Measurements from ENCODE around the gene YBX2.
A peak's percentile ranks its signal among the peaks of the same experiment; 100 is the strongest.

Gene YBX2

DNA sequence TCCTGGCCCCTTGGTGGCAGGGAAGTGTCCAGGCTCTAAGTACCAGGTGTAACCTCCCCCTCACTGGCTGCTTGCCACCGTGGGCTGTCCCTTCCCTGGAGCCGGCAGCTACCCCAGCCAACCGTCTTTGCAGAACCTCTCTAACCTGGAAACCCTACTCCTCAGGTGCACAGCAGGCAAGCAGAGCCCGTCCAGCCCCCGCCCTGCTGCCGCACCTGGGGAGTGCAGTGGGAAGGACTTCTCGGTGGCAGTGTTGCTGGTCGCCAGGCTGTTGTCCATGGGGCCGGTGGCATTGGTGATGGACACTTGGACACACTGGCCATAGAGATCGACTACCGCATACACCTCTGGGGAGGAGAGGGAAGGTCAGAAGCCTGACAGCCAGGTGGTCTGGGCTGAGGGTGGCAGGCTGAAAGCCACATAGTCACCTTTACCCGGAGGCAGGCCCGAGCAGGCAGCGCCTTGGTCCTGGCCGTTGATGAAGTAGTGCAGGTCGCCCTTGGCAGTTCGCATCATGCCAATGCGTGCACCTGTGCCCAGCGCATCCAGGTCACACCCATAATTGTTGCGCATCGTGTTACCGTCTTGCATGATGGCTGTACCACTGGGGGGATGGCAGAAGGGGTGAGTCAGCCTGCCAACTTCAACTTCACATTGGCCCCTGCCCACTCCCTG lies 28.2 kb upstream of the YBX2 start:
- DNase-seq (ENCODE audit: low read depth), result no peak

DNA sequence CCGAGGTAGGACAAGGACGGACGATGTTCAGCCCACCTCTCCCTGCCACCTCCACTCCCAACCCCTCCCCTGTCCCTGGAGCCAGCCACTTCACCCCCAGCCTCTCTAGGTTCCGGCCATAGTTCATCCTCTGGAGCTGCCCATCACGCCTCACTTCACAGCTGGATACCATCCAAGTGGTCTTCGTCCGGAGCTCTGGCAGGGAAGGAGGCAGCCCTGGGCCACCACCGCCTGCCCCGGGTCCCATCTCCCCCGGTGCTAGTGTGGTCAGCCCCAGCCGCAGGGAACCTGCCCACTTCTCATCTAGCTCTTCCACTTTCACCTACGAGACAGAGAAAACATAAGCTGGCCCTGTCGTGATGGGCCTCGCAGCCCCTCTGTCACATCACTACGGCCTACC lies 27.0 kb upstream of the YBX2 start:
- no peak for DNase-seq (ENCODE audit: low read depth)

DNA sequence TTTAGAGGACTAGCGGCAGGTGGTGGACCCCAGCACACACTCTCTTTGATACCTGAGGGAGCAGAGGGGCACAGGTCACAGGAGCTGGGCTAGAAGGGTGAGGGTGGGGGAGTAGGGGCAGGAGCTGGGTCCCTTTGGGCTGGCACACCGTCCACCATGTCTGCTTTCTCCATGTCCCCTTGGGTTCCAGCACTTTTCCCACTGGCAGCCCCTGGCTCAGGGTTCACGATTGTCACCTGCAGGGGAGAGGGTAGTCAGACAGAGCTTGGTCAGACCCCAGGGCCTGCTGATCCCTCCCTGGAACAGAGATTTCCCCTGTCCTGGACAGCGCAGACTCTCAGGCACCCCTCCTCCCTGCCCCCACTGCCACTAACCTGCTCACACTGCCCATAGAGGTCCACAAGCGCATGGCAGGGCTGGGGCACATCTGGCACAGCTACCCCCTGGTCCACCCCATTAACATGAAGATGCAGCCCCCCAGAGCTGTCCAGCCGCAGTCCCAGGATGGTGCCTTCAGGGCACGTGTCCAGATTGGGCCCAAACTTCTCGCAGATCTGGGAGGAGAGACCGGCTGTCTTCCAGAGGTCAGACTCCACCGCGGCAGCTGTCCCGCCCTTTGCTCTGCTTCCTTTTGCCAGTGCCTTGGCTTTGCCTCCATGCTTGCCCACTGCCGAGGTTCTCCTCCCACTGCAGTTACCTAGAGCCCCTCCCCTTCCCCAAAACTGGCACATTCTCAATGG lies 23.9 kb upstream of the YBX2 start:
- no peak for DNase-seq (ENCODE audit: low read depth)

GRCh38 chr17:7317161-7317803 lies 22.8 kb upstream of the YBX2 start:
- DNase-seq (ENCODE audit: low read depth), result no peak

GRCh38 chr17:7315570-7316235 lies 21.3 kb upstream of the YBX2 start:
- DNase-seq (ENCODE audit: low read depth), result no peak

DNA sequence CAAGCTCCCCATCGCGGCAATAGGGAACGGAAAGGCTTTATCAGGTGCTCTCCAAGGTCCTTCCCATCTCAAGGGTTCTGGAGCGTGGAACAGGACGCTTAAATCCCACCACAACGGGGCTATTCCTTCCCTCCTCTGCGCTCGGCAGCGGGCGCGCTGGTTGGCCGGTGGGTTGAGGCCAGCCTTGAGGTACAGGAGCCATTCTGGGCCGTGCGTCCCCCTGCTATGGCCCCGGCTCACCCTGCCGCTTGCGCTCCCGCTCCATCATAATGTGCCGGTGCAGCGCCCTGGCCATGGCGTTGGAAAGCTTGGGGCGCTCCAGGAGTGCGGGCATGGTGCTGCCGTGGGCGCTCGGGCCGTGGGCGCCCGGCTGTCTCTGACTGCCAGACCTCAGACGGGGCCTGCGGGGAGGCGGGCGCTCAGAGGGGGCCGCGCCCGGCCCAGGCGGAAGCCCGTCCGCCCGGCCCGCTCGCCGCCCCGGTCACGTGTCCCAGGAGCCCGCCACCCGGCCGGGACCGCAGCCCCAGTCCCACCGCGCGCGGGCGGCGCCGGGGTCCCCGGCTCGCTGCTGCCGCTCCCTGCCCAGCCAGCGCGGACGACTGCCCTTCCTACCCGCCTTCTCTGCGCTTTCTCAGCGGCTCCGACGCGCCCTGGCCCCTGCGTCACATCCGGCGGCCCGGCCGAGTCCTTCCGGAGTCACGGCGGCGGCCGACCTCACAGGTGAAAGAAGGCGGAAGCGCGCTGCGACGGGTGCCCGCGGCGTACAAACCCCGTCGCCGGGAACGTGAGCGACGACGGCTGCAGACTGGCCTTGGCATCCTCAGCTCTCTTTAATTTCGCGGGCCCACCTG lies 20.5 kb upstream of the YBX2 start, which contains the start of gene GPS2:
Gene GPS2, minus strand, starts transcription at position 642 of the 851 bp plus-strand sequence. Its CDS starts 308 bp downstream, at position 334.
- no peak for DNase-seq (ENCODE audit: low read depth)

GRCh38 chr17:7313890-7314718 lies 19.7 kb upstream of the YBX2 start:
- DNase-seq (ENCODE audit: low read depth), result no peak

GRCh38 chr17:7313088-7313889 lies 18.9 kb upstream of the YBX2 start:
- no peak for DNase-seq (ENCODE audit: low read depth)

- no peak for DNase-seq (ENCODE audit: low read depth)
Measured at GRCh38 chr17:7312432-7313087, 18.1 kb upstream of the YBX2 start.

DNA sequence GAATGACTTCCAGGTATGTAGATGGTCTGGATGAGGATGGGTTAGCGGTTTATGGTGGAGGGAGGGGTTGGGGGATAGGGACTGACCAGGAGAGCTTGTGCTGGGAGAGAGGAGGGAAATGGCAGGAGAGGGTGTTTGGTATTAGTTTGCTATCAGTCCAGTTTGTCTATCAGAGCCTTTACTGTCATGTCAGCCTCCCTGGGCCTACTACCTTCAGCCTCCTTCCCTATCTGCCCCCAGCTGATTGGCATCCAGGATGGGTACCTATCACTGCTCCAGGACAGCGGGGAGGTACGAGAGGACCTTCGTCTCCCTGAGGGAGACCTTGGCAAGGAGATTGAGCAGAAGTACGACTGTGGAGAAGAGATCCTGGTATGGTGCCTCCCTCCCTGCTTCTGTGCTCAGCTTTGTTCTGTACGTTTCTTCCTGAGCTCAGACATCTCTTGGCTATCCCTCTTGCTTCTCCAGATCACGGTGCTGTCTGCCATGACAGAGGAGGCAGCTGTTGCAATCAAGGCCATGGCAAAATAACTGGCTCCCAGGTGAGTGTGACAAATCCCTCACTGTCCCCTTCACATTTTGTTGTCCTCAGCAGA lies 16.8 kb upstream of the YBX2 start:
- no peak for DNase-seq (ENCODE audit: low read depth)

DNA sequence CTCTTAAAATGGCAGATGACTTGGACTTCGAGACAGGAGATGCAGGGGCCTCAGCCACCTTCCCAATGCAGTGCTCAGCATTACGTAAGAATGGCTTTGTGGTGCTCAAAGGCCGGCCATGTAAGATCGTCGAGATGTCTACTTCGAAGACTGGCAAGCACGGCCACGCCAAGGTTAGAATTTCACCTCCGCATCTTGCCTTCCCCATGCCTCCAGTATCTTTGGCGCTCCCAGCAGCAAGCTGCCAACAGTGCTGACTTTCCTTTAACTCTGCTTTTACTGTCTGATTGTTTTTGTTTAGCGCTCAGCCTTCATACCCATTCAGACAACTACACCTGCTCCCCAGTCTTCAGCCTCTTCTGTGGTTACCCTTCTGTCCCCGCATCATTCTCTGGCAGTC lies 15.2 kb upstream of the YBX2 start:
- DNase-seq (ENCODE audit: low read depth), result no peak

DNA sequence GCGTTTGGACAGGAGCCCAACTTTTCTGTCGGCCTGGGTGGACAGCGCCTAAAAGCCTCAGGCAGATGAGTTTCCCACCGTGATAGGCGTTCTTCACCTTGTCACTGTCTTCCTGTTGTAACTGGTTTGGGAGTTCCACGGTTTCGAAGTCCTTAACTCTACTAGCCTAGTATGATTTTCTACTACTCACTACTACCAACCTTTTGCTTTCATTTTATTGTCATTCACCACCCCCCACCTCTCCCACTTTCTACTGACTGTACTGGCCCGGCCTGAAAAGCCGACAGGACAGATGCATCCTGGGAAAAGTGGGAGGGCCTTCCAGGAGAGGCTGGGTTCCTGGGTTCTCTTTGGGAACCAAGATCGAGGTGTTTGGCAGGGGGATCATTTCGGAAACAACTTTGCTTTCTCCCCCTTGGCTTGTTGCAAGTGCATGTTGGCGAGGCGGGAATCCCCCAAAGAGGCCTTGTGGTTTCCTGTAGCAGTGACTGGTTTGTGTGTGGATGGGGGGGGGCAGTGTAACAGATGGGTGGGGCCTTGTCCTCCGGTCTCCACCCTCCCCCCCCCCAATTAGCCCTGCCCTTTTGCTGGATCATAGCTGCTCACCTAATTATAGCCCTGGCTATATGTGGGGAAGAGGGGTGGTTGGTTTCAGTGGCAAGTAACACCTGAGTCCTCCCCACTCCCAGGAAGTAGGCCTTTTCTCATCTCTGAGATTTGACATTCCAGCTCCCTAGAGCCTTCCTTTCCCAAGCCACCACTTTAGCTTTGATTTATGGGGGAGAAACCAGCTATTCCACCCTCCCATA lies 14.4 kb upstream of the YBX2 start:
- no peak for DNase-seq (ENCODE audit: low read depth)

DNA sequence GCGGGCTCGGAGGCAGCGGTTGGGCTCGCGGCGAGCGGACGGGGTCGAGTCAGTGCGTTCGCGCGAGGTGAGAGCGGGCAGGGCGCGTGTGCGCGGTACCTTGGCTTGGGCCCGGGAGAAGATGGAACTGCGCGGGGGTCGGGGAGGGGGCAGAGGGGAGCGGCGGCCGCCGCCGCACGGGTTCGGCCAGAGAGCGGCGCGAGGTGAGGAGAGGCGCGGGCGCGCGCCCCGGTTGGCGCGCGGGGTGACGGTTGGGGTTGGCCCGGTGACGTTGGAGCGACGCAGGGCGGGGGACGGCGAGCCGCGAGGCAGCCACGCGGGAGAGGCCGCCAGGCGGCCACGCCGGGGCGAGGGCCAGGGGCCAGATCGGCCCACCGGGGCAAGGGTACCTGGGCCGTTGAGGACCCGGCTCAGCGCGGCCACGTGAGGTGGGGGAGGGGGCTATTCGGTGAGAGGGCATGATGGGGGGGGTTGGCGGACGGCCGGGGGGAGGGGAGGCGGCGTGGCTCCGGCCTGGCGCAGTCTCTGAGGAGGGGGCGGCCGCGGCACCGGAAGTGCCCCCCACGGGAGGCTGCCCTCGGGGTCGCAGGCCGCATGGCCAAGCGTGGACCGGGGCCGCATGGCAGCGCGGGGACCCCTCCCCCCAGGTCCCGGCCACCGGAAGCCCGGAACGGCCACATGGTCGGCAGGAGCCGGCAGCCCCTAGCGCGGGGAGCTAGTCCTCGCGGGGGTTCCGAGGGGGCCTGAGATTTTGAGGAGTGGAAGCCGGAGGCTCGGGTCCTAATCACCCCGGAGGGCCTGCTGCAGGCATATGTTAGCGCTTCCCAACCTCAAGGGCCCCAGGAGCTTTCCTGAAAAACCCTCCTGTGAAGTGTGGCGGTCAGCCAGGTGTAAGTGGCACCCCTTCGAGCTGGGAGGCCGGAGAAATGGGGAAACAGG lies 13.5 kb upstream of the YBX2 start:
- no peak for DNase-seq (ENCODE audit: low read depth)

GRCh38 chr17:7306911-7307685 lies 12.7 kb upstream of the YBX2 start, which contains the start of gene EIF5A:
EIF5A (plus strand) TSS chr17:7307628; CDS start chr17:7309636, 2,008 bp downstream.
- peak; percentile 93 for DNase-seq (ENCODE audit: low read depth)

DNA sequence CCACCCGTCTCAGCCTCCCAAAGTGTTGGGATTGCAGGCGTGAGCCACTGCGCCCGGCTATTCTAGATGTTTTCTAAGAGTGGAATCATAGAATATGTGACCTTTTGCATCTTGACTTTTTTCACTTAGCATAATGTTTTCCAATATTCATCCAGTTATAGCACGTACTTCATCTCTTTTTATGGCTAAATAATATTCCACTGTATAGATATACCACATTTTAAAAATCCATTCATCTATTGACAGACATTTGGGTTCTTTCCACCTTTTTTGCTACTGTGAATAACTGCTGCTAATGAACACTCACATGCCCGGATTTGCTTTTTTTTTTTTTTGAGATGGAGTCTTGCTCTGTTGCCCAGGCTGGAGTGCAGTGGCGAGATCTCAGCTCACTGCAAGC lies 9.7 kb upstream of the YBX2 start:
- DNase-seq (ENCODE audit: low read depth), result no peak

All from CMK (cell line).